Prostate gland (tissue), 2 donors: ENCODE measurements around the gene TMEM88. TPM values are rescaled to one million over a fixed set of nuclear protein-coding genes. Genes with fewer than 3 reads are reported as not detected.

ENCODE experiments used
- DNase-seq: peaks from one replicate; pipeline ENCODE4 v3.0.0-alpha.2; 2019; ENCODE audit warnings: low spot score
- H3K27ac ChIP-seq, 2 donors: fragments of 200-600 bp; sonication (generic); 2 replicates each; pipeline ENCODE4 v1.5.1; 2017 to 2019
- H3K27me3 ChIP-seq: fragments of 200-600 bp; sonication (generic); replicated peaks from 2 replicates; pipeline ENCODE4 v1.5.1; 2019; ENCODE audit not compliant: insufficient read depth
- H3K36me3 ChIP-seq, 2 donors: fragments of 200-600 bp; sonication (generic); 1 replicate in 1 of 2; 2 replicates in 1 of 2; pipeline versions ENCODE4 v1.5.1 to v1.8.1; 2017 to 2019
- H3K4me1 ChIP-seq: fragments of 200-600 bp; sonication (generic); replicated peaks from 2 replicates; pipeline ENCODE4 v1.5.1; 2019
- H3K4me3 ChIP-seq, 2 donors: fragments of 200-600 bp; sonication (generic); 2 replicates each; pipeline ENCODE4 v1.5.1; 2017 to 2019
- H3K9me3 ChIP-seq: fragments of 200-600 bp; sonication (generic); 2 replicates; pipeline ENCODE4 v1.5.1; 2017
- POLR2A ChIP-seq: fragments of 450-650 bp; IDR thresholded peaks from one replicate; pipeline ENCODE4 v1.6.1; 2016; ENCODE audit warnings: antibody characterized with exemption, mild to moderate bottlenecking
- POLR2AphosphoS5 ChIP-seq: sonication (generic); formaldehyde crosslinking; IDR thresholded peaks from one replicate; pipeline ENCODE4 v1.6.1; 2017; ENCODE audit warnings: antibody characterized with exemption
- WGBS: methylation state at CpG from one replicate; pipeline ENCODE4 v1.1.5; 2018; 5-methylcytosine and 5-hydroxymethylcytosine counted together
- intact Hi-C: fragments of 100-400 bp; cut with DNase I; formaldehyde crosslinking; loops from one replicate; pipeline ENCODE4 v1.14.2; 2022
- total RNA-seq, 2 donors: library from RNA; depleted of rRNA; stranded (reverse); fragments of >200 nt; gene quantifications; one replicate each; pipeline ENCODE4 v1.1.0, GENCODE V29; 2016
- TF ChIP-seq, protein P1 (sequence below), 4 experiments: fragments of 200-600 bp in 2 of 4; fragments of 450-650 bp in 2 of 4; sonication (generic) in 2 of 4; IDR thresholded peaks; 1 replicate in 3 of 4; 2 replicates in 1 of 4; pipeline ENCODE4 v1.5.1; 2016 to 2019; ENCODE audit warnings: antibody characterized with exemption in 4 of 4, mild to moderate bottlenecking in 2 of 4, moderate library complexity in 2 of 4

The TMEM88 gene
- total RNA-seq, 2 donors from 2014 or later = 11.1 to 15.7 TPM

DNA sequence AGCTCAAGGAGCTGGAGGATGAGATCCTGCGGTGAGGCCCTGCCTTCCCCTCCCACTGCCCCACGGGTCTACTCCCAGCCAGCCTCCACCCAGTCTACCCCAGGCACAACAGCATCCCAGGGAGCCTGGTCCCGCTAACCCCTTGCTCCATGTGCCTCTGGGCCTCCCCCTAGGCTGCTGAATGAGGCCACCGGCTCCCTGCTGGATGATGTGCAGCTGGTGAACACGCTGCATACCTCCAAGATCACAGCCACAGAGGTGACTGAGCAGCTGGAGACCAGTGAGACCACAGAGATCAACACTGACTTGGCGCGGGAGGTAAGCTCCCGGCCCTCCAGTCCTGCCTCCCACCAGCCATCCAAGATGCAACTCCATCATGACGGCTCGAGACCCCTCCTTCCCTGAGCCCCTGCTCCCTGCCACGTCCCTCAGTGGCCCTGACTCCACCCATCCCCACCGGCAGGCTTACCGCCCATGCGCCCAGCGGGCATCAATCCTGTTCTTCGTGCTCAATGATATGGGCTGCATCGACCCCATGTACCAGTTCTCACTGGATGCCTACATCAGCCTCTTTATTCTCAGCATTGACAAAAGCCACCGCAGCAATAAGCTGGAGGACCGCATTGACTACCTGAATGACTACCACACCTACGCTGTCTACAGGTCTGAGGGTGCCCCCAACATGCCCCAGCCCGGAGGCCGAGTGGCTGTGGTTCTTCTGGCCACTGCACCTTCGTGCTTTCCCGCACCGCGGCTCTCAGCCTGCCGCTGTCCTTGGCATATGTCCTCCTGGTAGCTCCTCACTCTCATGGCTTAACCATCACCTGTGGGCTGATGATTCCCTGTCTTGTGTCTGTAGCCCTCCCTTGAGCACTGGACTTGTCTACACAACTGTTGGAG is 35.9 kb upstream of the TMEM88 start:
- DNase-seq = no peak
- TF ChIP-seq, protein P1, sequence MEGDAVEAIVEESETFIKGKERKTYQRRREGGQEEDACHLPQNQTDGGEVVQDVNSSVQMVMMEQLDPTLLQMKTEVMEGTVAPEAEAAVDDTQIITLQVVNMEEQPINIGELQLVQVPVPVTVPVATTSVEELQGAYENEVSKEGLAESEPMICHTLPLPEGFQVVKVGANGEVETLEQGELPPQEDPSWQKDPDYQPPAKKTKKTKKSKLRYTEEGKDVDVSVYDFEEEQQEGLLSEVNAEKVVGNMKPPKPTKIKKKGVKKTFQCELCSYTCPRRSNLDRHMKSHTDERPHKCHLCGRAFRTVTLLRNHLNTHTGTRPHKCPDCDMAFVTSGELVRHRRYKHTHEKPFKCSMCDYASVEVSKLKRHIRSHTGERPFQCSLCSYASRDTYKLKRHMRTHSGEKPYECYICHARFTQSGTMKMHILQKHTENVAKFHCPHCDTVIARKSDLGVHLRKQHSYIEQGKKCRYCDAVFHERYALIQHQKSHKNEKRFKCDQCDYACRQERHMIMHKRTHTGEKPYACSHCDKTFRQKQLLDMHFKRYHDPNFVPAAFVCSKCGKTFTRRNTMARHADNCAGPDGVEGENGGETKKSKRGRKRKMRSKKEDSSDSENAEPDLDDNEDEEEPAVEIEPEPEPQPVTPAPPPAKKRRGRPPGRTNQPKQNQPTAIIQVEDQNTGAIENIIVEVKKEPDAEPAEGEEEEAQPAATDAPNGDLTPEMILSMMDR (IDR thresholded peaks at IDR 0.05) = no peak
- TF ChIP-seq POLR2AphosphoS5 (no peak), POLR2A (no peak)
- intact Hi-C loops = no loop called here
- H3K4me1 ChIP-seq = no peaks in the 10 kb centered on the region
- no peak overlapping the region for H3K4me3 ChIP-seq
- WGBS = 84% methylated on average over 27 of the region's 27 CpGs
- no peaks in the 10 kb centered on the region for H3K9me3 ChIP-seq
- no peak overlapping the region for H3K27ac ChIP-seq
- no peaks in the 10 kb centered on the region for H3K27me3 ChIP-seq
- no peaks in the 10 kb centered on the region for H3K36me3 ChIP-seq

DNA sequence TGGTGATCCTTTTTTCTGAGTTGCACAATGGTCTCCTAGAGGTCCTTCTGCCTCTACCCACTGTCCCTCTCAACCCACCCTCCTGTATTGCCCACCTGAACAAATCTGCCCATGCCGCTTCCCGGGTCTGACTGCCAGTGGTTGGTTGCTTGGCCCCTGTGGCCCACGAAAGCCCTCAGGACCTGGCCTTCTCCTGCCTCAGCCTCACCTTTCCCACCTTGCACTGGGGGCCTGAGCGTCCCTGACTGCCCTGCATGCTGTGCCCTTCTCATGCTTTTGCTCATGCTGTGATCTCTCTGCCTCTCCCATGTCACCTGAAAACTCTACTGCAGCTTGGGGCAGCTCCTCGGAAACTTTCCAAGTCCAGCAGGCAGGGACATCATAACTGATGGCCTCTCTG is 34.6 kb upstream of the TMEM88 start:
- H3K27ac ChIP-seq = no peak overlapping the region
- no peaks in the 10 kb centered on the region for H3K27me3 ChIP-seq
- WGBS = 75% methylated on average over 5 of the region's 5 CpGs
- H3K36me3 ChIP-seq = no peaks in the 10 kb centered on the region
- H3K4me3 ChIP-seq = no peak overlapping the region
- TF ChIP-seq, protein P1 (IDR thresholded peaks at IDR 0.05) = no peak
- TF ChIP-seq POLR2A (no peak), POLR2AphosphoS5 (no peak)
- intact Hi-C loops = no loop called here
- DNase-seq = no peak
- no peaks in the 10 kb centered on the region for H3K4me1 ChIP-seq
- H3K9me3 ChIP-seq = no peaks in the 10 kb centered on the region

DNA sequence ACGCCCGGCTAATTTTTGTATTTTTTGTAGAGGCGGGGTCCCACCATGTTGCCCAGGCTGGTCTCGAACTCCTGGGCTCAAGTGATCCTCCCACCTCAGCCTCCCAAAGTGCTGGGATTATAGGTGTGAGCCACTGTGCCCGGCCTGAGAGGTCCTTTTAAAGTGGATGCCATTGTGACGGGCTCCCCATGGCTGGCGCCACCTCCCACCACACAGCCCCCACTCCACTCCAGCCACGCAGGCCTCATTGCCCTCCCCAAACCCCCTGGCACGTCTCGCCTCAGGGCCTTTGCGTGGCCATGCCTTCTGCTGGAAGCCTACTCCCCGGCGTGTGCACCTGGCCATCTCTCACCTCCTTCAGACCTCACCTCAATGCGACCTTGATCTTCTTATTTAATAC is 32.7 kb upstream of the TMEM88 start:
- H3K9me3 ChIP-seq = no peaks in the 10 kb centered on the region
- H3K27me3 ChIP-seq = no peaks in the 10 kb centered on the region
- no peaks in the 10 kb centered on the region for H3K36me3 ChIP-seq
- no peak for DNase-seq
- H3K4me1 ChIP-seq = no peaks in the 10 kb centered on the region
- no peak overlapping the region for H3K27ac ChIP-seq
- 76% methylated on average over 14 of the region's 14 CpGs for WGBS
- TF ChIP-seq POLR2A (no peak), POLR2AphosphoS5 (no peak)
- TF ChIP-seq, protein P1 (IDR thresholded peaks at IDR 0.05) = no peak
- H3K4me3 ChIP-seq = no peak overlapping the region
- intact Hi-C loops = loop anchor here (2.0 kb wide), 1 partner anchor 29 kb away; no protein-coding TSS in a partner anchor

DNA sequence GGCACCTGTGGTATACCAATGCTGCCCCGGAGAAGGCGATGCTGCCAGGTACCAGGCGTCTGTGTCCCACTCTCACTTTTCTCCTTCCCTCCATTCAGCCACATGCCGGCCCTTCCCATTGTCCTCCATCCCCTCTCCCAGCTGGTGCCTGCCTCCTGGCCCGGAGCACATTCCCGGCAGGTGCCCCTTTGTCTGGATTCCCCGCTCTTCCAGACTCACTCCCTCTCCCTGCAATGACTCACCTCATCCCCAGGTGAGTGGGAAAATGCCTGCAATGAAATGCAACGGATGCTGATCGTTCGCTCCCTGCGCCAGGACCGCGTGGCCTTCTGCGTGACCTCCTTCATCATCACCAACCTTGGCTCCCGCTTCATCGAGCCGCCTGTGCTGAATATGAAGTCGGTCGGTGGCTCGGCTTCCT is 31.3 kb upstream of the TMEM88 start:
- no peak for DNase-seq
- intact Hi-C loops = loop anchor here (2.0 kb wide), 1 partner anchor 27 kb away; no protein-coding TSS in a partner anchor
- Histone ChIP-seq H3K27ac (no peak overlapping the region), H3K4me3 (no peak overlapping the region), H3K4me1 (no peaks in the 10 kb centered on the region), H3K27me3 (no peaks in the 10 kb centered on the region), H3K36me3 (no peaks in the 10 kb centered on the region), H3K9me3 (no peaks in the 10 kb centered on the region)
- WGBS = 87% methylated on average over 20 of the region's 20 CpGs
- no peak for TF ChIP-seq POLR2AphosphoS5
- no peak for TF ChIP-seq POLR2A
- TF ChIP-seq, protein P1 (IDR thresholded peaks at IDR 0.05) = no peak
